Immature natural killer cell (primary cell): Measurements from ENCODE around the gene KDM4B. TPM values are rescaled to one million over a fixed set of nuclear protein-coding genes. Genes with fewer than 3 reads are reported as not detected.

ENCODE experiments used
- DNase-seq, 3 donors: peaks; one replicate each; pipeline ENCODE4 v3.0.0; 2022; ENCODE audit warnings: mixed read lengths in 1 of 3
- H3K27ac Mint-ChIP-seq, 6 donors: one replicate each; pipeline ENCODE4 v1.8.0; 2020; ENCODE audit warnings: mixed read lengths in 6 of 6, mild to moderate bottlenecking in 5 of 6, inconsistent platforms in 4 of 6, moderate library complexity in 3 of 6
- H3K27me3 Mint-ChIP-seq, 3 donors: one replicate each; pipeline ENCODE4 v1.8.0; 2020 to 2021; ENCODE audit warnings: low read depth in 3 of 3, mild to moderate bottlenecking in 3 of 3, mixed read lengths in 3 of 3, moderate library complexity in 3 of 3, inconsistent platforms in 1 of 3
- H3K36me3 Mint-ChIP-seq, 3 donors: one replicate each; pipeline ENCODE4 v1.8.0; 2020; ENCODE audit warnings: mixed read lengths in 3 of 3, inconsistent platforms in 2 of 3, mild to moderate bottlenecking in 2 of 3
- H3K4me1 Mint-ChIP-seq, 2 donors: one replicate each; pipeline ENCODE4 v1.8.0; 2020; ENCODE audit warnings: inconsistent platforms in 2 of 2, mild to moderate bottlenecking in 2 of 2, mixed read lengths in 2 of 2, moderate library complexity in 1 of 2
- H3K4me3 Mint-ChIP-seq, 5 donors: one replicate each; pipeline ENCODE4 v1.8.0; 2020; ENCODE audit warnings: mild to moderate bottlenecking in 5 of 5, mixed read lengths in 5 of 5, inconsistent platforms in 3 of 5, moderate library complexity in 3 of 5
- H3K9me3 Mint-ChIP-seq, 6 donors: one replicate each; pipeline ENCODE4 v1.8.0; 2020; ENCODE audit warnings: mild to moderate bottlenecking in 6 of 6, mixed read lengths in 6 of 6, inconsistent platforms in 4 of 6, moderate library complexity in 3 of 6
- polyA plus RNA-seq, 3 donors: library from polyadenylated mRNA; unstranded; fragments of 300-500 nt; fragmentation: Illumina TruSeq; gene quantifications; one replicate each; pipeline ENCODE4 v1.2.3, GENCODE V29; 2021

The KDM4B gene
- polyA plus RNA-seq, 3 donors from 2014 or later: 4.3 to 22.4 (median 6.7) TPM

DNA sequence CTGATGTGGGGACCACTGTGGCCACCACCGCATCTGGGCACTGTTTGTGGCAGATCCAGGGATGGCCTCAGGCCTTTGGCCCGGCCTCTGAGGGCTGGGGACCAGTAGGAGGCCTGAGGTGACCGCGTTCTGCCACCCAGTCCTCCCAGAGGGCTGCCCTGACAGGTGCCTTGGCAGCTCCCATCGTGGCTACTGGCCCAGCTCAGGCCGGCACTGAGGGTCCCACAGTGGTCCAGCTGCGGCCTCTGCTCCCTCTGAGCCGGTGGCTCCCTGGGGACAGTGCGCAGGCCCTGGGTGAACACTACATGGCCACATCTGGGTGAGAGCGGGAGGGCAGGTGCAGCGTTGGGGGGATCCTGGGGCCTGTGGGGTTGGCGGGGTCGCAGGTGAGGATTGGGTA, 61.9 kb downstream of the KDM4B start:
- peaks cover 12 to 27% of the 10 kb centered on the region in 2 donors for H3K4me1 Mint-ChIP-seq
- H3K36me3 Mint-ChIP-seq: peaks cover 0 to 3% (median 0%) of the 10 kb centered on the region in 3 donors
- H3K4me3 Mint-ChIP-seq: no peak overlapping the region
- peaks cover 0 to 6% (median 0%) of the 10 kb centered on the region in 3 donors for H3K27me3 Mint-ChIP-seq
- no peak overlapping the region for H3K27ac Mint-ChIP-seq
- H3K9me3 Mint-ChIP-seq: no peaks in the 10 kb centered on the region
- DNase-seq: no peak

DNA sequence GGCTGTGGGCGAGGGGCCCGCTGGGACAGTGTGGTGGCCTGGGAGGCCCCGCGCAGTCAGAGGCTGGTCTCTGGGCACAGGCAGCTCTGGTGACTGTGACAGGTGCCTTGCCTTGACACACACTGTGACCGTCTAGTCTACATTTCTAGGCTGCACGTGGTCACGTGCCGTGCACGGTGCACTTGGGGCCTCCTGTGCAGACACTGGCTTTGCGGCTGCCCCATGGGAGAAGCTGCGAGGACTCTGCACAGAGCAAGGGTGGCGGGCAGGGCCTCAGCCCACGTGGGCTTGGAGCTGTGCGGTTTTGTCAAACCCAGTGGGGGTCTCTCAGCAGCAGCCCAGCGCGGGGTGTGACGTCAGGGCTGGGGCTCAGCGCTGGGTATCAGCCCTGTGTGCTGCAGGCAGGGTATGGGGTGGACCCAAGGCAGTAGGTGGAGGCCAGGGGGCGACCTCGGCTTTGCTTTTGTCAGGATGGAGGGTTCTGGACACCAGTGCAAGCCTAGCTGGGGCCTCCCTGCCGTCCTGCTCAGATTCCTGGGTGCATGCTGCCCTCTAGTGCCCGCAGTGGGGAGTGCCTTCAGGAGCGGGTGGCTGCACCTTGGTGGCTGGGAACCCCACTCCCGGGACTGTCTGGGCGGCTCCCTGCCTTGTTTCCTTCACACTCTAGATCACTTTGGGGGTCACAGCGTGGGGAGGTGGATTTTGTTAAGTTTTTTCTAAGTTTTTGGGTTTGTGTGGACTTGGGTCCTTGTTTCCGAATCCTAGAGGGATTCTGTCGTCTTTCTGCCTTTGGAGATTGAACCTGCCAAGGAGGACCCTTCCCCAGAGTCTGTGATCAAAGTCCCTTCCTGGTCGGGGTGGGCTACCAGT, 62.6 kb downstream of the KDM4B start:
- H3K36me3 Mint-ChIP-seq: peaks cover 0 to 3% (median 0%) of the 10 kb centered on the region in 3 donors
- H3K27me3 Mint-ChIP-seq: peaks cover 0 to 6% (median 0%) of the 10 kb centered on the region in 3 donors
- H3K4me3 Mint-ChIP-seq: no peak overlapping the region
- DNase-seq: peak; percentile 69 to 74 (median 70)
- H3K4me1 Mint-ChIP-seq: peaks cover 12 to 27% of the 10 kb centered on the region in 2 donors
- no peaks in the 10 kb centered on the region for H3K9me3 Mint-ChIP-seq
- peak overlapping the region in 1 of 6 donors; percentile 19 for H3K27ac Mint-ChIP-seq

DNA sequence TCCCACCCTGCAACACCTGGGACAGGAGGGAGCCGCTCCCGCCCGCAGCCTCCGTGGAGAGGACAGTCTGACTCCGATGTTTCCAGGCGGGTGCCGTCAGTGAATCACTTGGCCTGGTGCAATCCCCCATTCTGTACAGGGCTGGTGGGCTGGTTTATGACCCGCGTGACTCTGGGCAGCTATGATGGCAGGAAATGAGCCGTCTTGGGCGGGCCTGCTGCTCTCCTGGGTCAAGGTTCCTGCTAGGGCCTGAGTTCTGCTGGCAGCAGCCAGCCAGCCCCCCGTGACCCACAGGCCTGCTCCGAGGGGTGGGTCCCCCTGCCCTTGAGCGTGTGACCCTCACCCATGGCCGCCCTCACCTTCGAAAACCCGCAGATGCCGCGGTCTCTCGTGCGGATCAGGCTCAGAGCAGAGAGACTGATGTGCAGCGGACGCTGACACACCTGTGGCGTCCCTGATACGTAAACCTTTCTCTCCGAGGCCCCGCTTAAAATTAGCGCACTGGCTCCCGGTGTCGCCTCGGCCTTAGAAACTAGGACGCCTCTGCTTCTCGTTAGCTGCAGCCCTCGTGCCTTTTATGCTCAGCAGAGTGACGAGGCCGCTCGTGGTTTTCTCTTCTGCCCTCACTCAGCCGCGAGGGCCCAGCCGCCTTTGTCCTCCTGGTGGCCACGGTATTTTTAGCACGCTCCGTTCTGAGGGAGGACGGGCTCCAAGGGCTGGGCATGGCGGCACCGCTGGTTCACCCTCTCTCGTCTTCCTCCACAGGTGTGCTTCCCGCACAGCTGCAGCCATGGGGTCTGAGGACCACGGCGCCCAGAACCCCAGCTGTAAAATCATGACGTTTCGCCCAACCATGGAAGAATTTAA, 63.4 kb downstream of the KDM4B start:
- no peak overlapping the region for H3K4me3 Mint-ChIP-seq
- no peak overlapping the region for H3K27ac Mint-ChIP-seq
- H3K36me3 Mint-ChIP-seq: peaks cover 0 to 3% (median 0%) of the 10 kb centered on the region in 3 donors
- H3K4me1 Mint-ChIP-seq: peaks cover 12 to 29% of the 10 kb centered on the region in 2 donors
- no peaks in the 10 kb centered on the region for H3K9me3 Mint-ChIP-seq
- peaks cover 0 to 6% (median 2%) of the 10 kb centered on the region in 3 donors for H3K27me3 Mint-ChIP-seq
- DNase-seq: no peak

DNA sequence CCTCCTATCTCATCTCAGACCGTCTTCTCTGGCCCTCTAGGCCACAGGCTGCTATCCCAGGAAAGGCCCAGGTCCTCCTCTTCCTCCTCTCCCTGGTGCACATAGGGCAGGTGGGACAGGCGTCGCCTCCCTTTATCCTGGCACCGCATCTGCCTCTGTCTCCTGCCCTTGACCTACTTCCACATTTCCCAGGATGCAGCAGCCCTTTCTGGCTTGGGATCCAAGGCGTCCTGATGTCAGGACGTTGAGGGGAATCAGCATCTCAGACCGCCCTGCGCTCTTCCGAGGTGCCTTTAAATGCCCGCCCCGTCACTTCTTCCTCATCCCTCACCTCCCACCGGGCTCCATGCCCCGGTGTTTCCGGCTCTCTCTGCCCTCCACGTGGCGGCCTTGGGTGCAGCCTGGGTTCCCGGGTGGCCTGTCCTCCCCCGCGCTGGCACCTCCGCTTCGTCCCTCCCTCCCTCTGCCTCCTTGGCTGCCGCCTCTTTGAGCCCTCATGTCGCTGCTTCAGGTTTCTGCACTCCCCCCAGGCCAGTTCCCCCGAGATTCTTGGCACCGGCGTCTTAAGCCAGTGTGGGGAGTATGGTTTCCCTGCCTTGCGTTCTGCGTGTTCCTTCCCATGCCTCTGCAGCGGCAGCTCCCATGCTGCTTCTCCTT, 66.3 kb downstream of the KDM4B start:
- DNase-seq: no peak
- H3K4me1 Mint-ChIP-seq: peaks cover 12 to 18% of the 10 kb centered on the region in 2 donors
- peaks cover 0 to 3% (median 0%) of the 10 kb centered on the region in 3 donors for H3K36me3 Mint-ChIP-seq
- H3K4me3 Mint-ChIP-seq: no peak overlapping the region
- no peak overlapping the region for H3K27ac Mint-ChIP-seq
- peaks cover 0 to 6% (median 2%) of the 10 kb centered on the region in 3 donors for H3K27me3 Mint-ChIP-seq
- H3K9me3 Mint-ChIP-seq: no peaks in the 10 kb centered on the region

DNA sequence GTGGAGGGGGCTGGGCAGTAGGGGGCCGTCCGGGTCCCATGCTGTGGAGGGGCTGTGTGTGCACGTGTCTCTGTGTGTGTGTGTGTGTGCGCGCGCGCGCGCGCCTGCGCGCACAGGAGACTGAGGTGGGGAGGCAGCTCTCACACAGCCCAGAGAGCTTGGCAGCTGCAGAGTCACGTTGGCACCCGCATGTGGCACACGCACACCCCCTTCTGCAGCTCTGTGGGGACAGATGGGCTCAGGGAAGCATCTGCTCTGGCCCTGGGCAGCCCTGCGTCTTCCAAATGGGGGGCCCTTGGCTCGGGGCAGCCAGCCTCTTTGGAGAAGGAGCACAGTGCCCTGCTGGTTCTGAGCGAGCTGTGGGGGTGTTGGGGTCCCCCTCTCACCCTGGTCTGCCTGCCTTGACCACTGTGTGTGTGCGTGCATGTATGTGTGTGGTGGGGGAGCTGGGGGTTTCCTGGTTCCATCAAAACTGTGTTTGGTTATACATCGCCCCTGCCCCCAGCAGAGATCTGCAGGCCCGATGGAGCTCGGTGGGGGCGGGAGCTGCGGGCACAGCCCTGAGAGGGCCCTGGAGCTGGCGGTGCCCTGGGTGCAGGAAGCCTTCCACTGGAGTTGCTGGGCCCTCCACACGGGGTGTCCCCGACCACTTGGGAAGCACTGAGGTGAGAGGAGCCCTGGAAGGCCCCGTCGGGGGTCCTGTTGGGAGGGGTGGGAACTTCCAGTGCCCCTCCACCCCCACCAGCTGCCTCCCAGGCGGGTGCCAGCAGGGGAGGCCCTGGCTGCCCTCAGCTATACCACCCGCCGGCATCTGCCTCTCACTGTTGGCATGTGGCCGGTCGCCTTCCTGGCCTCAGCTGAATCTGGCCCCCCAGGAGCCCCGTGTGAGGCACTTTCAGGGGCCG, 67.1 kb downstream of the KDM4B start:
- peaks cover 9 to 18% of the 10 kb centered on the region in 2 donors for H3K4me1 Mint-ChIP-seq
- peaks cover 0 to 9% (median 2%) of the 10 kb centered on the region in 3 donors for H3K27me3 Mint-ChIP-seq
- peaks cover 0 to 3% (median 0%) of the 10 kb centered on the region in 3 donors for H3K36me3 Mint-ChIP-seq
- H3K9me3 Mint-ChIP-seq: no peaks in the 10 kb centered on the region
- H3K4me3 Mint-ChIP-seq: no peak overlapping the region
- DNase-seq: no peak
- no peak overlapping the region for H3K27ac Mint-ChIP-seq

DNA sequence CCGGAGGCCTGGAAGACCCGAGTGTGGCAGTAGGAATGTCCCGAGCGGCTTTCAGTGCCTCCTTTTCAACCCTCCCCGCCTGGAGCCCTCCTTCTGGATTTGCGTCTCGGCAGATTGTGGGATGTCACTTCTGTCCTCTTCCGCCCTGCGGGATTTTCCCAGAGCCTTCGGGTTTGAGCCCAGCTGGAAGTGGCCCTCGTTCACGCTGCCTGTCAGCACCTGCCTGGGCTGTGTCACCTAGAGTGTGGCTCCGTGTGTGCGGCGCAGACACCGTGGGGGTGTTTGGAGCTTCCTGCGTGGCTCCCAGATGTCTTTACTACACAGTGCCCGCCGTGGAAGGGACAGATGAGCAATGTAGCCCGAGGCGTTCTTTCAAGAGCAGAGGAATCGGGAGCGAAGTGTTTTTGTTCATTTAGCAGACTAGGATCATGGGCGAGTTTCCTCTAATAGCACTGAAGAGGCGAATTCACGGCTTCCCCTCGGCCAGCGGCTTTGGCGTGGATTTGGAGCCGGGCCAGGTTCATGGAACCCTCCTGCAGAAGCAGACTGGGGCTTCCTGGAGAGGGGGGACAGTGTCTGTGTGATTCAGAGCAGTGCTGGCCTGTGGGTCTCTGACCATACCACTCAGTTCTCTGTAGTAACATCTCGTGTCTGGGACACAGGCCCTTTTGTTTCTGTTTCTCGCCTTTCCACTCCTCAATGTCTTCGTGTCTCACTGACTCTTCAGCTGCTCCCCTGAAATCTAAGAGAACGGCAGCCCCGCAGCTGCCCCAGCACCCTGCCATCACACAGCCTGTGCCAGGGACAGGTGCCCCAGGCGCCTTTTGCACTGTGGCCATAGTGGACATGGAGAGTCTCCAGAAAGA, 68.0 kb downstream of the KDM4B start:
- Mint-ChIP-seq H3K27ac (peak overlapping the region in 1 of 6 donors; percentile 58), H3K4me1 (peaks cover 0 to 10% of the 10 kb centered on the region in 2 donors), H3K4me3 (no peak overlapping the region)

DNA sequence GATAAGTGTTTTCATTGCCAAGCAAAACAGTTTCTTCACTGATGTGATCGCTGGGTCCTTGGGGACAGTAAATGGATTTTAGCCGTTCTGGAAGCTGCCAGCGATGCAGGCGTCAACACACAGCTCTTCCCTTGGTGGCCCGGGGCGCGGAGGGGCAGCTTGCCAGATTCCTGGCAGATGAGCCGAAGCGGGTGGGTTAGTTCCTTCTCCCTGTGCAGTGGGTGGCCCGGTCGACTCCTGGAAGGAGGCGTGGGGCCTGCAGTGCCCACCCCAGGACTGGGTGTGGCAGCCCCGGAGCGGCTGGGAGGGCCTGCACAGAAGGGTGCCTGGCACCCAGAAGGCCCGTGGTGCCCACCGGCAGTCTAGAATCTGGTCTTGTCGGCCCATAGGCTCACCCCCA, 69.0 kb downstream of the KDM4B start:
- H3K9me3 Mint-ChIP-seq: no peaks in the 10 kb centered on the region
- H3K36me3 Mint-ChIP-seq: peaks cover 0 to 3% (median 0%) of the 10 kb centered on the region in 3 donors
- H3K27ac Mint-ChIP-seq: no peak overlapping the region
- H3K4me1 Mint-ChIP-seq: peaks cover 0 to 7% of the 10 kb centered on the region in 2 donors
- DNase-seq: no peak
- peaks cover 0 to 9% (median 2%) of the 10 kb centered on the region in 3 donors for H3K27me3 Mint-ChIP-seq
- H3K4me3 Mint-ChIP-seq: no peak overlapping the region

More for the DNA sequence above, 68.0 kb downstream of the KDM4B start:
- no peaks in the 10 kb centered on the region for H3K9me3 Mint-ChIP-seq
- peaks cover 0 to 3% (median 0%) of the 10 kb centered on the region in 3 donors for H3K36me3 Mint-ChIP-seq
- H3K27me3 Mint-ChIP-seq: peaks cover 0 to 9% (median 2%) of the 10 kb centered on the region in 3 donors
- no peak for DNase-seq

DNA sequence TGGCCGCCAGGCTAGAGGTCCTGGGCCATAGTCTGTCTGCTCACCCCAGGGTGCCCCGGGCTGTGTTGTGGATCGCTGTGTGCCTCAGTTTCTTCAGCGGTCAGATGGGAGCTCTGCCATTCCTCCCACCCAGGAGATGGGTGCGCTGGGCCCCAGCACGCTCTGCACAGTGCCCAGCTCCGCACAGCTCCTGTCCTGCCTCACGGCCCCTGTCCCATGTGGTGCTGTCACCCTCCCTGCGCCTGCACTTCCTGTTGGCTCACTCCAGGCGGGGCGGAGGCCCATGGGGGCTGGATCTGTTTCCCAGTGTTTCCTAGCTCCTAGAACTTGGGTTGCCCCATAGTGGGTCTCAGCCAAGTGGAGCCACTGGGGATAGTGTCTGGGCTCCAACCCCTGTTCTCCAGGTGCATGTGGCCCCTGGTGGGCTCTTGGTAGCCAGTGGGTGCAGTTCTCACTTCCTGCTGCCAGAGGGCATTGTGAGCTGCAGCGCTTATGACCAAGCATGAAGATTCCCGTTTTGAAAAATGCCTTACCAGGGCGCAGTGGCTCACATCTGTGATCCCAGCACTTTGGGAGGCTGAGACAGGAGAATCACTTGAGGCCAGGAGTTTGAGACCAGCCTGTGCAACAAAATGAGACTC, 69.8 kb downstream of the KDM4B start:
- Mint-ChIP-seq H3K9me3 (no peaks in the 10 kb centered on the region), H3K36me3 (peaks cover 0 to under 1% (median 0%) of the 10 kb centered on the region in 3 donors), H3K4me3 (no peak overlapping the region), H3K27me3 (peaks cover 0 to 9% (median 2%) of the 10 kb centered on the region in 3 donors), H3K4me1 (peaks cover 0 to 5% of the 10 kb centered on the region in 2 donors), H3K27ac (no peak overlapping the region)
- DNase-seq: no peak

DNA sequence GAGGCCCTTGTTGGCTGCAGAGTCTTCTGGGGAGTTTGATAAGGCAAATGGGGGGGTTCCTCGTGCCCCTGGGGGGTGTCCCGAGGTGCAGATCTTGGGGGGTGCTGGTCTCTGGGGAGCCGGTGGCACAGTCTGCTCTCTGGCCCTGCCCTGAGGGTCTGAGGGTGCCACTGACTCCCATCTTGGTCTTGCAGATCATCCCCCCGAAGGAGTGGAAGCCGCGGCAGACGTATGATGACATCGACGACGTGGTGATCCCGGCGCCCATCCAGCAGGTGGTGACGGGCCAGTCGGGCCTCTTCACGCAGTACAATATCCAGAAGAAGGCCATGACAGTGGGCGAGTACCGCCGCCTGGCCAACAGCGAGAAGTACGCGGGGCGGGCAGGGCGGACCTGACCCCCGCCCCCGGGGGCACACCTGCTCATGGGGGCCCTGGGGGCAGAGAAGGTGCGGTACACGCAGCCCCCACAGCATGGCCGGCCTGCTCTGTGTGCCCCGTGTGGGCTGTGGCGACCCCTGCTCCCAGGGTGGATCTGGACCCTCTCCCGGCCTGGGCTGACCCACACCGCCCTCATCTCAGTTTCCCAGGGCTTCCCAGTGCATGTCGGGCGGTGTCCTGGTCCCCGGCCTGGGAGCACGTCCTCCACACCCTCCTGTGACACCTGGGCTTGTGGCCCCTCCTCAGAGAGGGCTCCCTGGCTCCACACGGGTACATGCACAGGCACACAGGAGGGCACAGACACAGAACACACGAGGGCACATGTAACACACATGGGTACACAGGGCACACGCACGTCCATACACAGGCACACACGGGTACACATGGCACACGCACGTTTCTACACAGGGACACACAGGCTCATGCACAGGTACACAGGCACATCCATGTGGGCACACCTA, 71.0 kb downstream of the KDM4B start:
- DNase-seq: no peak
- Mint-ChIP-seq H3K36me3 (no peaks in the 10 kb centered on the region), H3K27ac (no peak overlapping the region), H3K4me1 (peaks cover 0 to 4% of the 10 kb centered on the region in 2 donors), H3K4me3 (no peak overlapping the region), H3K27me3 (peaks cover 0 to 5% (median 2%) of the 10 kb centered on the region in 3 donors), H3K9me3 (no peaks in the 10 kb centered on the region)

DNA sequence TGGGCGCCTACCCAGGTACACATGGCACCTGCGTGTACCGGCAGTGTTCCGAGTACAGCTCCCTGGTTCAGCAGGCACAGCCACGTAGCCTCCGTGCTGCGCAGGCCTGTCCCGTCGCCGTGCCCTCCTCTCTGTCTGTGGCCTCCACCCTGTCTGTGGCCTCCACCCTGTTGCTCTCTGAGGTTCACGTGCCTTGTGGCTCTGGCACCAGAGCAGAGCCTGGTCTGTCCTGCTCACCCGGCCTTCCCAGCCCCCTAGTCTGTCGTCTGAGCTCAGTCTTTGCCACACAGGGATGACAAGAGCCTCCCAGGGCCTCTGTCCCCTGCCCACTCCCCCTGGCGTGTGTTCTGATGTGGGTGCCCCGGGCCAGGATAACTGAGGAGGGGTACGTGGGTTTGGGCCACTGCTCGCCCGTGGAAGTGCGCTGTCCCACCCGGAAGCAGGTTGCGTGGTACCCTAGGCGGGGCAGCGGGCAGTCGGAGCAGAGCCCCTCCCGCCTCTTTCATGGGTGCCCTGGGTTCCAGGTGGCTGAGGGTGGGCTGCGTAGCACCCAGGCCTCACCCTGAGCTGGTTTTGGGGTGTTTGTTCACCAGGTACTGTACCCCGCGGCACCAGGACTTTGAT, 71.7 kb downstream of the KDM4B start:
- peaks cover 0 to 2% of the 10 kb centered on the region in 2 donors for H3K4me1 Mint-ChIP-seq
- no peaks in the 10 kb centered on the region for H3K9me3 Mint-ChIP-seq
- peaks cover 0 to 2% (median 2%) of the 10 kb centered on the region in 3 donors for H3K27me3 Mint-ChIP-seq
- H3K36me3 Mint-ChIP-seq: no peaks in the 10 kb centered on the region
- no peak overlapping the region for H3K4me3 Mint-ChIP-seq
- peak overlapping the region in 1 of 6 donors; percentile 17 for H3K27ac Mint-ChIP-seq
- no peak for DNase-seq
